ENCODE data around the gene TMEM14A. TPM values are rescaled to one million over a fixed set of nuclear protein-coding genes. Genes with fewer than 3 reads are reported as not detected.

Gene TMEM14A
- total and polyA plus RNA-seq, 9 of the 15 experiments (the other 6 are each of a cell fraction or from before 2014, with no cell fraction given): 3.5 to 43.3 (median 8.5) TPM

DNA sequence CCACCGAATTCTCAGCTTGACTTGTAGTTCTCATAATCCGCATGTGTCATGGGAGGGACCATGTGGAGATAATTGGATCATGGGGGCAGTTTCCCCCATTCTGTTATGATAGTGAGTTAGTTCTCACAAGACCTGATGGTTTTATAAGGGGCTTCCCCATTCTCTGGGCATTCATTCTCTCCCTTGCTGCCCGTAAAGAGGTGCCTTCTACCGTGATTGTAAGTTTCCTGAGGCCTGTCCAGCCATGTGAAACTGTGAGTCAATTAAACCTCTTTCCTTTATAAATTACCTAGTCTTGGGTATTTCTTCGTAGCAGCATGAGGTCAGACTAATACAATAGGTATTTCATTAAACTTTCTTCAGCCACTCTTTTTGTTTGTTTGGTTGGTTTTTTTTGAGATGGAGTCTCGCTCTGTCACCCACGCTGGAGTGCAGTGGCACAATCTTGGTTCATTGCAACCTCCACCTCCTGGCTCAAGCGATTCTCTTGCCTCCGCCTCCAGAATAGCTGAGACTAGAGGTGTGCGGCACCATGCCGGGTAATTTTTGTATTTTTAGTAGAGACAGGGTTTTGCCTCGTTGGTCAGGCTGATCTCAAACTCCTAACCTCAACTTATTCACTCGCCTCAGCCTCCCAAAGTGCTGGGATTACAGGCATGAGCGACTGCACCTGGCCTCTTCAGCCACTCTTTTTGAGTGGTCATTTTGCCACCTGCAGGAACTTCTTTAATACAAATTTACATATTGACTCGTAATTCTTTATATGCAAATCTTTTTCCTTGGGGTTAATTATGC is 56.0 kb downstream of the TMEM14A start:
- Histone ChIP-seq H3K4me1 (replicated peaks in 1 of 2; ENCODE audit: control insufficient read depth in 2 of 2, insufficient read depth in 2 of 2, low read length in 2 of 2) (peaks cover 14 to 32% of the 10 kb centered on the region in 2 experiments), H3K4me3 (no peak overlapping the region), H4K20me1 (replicated peaks; ENCODE audit: control insufficient read depth, insufficient read depth, low read length) (no peaks in the 10 kb centered on the region), H3K27me3 (ENCODE audit: control insufficient read depth in 2 of 2, insufficient read depth in 2 of 2, low read length in 2 of 2) (no peaks in the 10 kb centered on the region), H3K4me2 (ENCODE audit: insufficient read depth, low read length) (no peak overlapping the region), H3K36me3 (ENCODE audit: control insufficient read depth, insufficient read depth, low read length) (no peaks in the 10 kb centered on the region), H3K27ac (ENCODE audit: extremely low read depth, low read depth, low read length) (peak overlapping the region; percentile 52; the same call in 2 of the 3 replicates), H3K9ac (ENCODE audit: insufficient read depth in 1 of 2, low read depth in 2 of 2, low read length in 2 of 2) (no peak overlapping the region), H3K9me3 (replicated peaks; ENCODE audit: control insufficient read depth, insufficient read depth, low read depth, low read length) (no peaks in the 10 kb centered on the region), H2AFZ (ENCODE audit: low read depth, low read length) (peak overlapping the region; percentile 88), H3K9me1 (ENCODE audit: control insufficient read depth, insufficient read depth, low read length) (no peaks in the 10 kb centered on the region), H3K79me2 (ENCODE audit: control insufficient read depth, insufficient read depth, low read length) (no peaks in the 10 kb centered on the region)
- ATAC-seq (no peak), FAIRE-seq (no peak), DNase-seq (ENCODE audit: extremely low read depth in 1 of 4, low spot score in 3 of 4) (no peak)
- WGBS (ENCODE audit: insufficient coverage, low coverage, missing lambda C conversion rate): 68% methylated on average over 15 of the region's 15 CpGs
- intact Hi-C loops (cut with micrococcal nuclease): loop anchor here (10.0 kb wide), 1 partner anchor 268 kb away; the partner anchor contains the start of gene GSTA4
- in situ Hi-C loops (cut with MboI): loop anchor here (10.0 kb wide), 1 partner anchor 328 kb away; no protein-coding TSS in a partner anchor
- CTCF ChIA-PET (ENCODE audit: low intra/inter-chr PET ratio): no interaction called here
- BruUV-seq (replicated peaks): no TSS peak
- POLR2A ChIA-PET: interaction anchor here (0.6 kb wide), 1 partner anchor 14 kb away, joined by 4 read pairs; no protein-coding TSS in a partner anchor
- TF ChIP-seq SIN3B (IDR thresholded peaks at IDR 0.05; ENCODE audit: low read depth) (no peak), GATAD2A (IDR thresholded peaks at IDR 0.05) (no peak), NFXL1 (CRISPR knock-in tag; IDR thresholded peaks at IDR 0.05) (no peak), ZNF3 (CRISPR knock-in tag; IDR thresholded peaks at IDR 0.05) (no peak), CTBP1 (IDR thresholded peaks at IDR 0.05; ENCODE audit: borderline replicate concordance) (no peak)
- TF ChIP-seq, protein P1, sequence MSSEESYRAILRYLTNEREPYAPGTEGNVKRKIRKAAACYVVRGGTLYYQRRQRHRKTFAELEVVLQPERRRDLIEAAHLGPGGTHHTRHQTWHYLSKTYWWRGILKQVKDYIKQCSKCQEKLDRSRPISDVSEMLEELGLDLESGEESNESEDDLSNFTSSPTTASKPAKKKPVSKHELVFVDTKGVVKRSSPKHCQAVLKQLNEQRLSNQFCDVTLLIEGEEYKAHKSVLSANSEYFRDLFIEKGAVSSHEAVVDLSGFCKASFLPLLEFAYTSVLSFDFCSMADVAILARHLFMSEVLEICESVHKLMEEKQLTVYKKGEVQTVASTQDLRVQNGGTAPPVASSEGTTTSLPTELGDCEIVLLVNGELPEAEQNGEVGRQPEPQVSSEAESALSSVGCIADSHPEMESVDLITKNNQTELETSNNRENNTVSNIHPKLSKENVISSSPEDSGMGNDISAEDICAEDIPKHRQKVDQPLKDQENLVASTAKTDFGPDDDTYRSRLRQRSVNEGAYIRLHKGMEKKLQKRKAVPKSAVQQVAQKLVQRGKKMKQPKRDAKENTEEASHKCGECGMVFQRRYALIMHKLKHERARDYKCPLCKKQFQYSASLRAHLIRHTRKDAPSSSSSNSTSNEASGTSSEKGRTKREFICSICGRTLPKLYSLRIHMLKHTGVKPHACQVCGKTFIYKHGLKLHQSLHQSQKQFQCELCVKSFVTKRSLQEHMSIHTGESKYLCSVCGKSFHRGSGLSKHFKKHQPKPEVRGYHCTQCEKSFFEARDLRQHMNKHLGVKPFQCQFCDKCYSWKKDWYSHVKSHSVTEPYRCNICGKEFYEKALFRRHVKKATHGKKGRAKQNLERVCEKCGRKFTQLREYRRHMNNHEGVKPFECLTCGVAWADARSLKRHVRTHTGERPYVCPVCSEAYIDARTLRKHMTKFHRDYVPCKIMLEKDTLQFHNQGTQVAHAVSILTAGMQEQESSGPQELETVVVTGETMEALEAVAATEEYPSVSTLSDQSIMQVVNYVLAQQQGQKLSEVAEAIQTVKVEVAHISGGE (CRISPR knock-in tag; IDR thresholded peaks at IDR 0.05): no peak
- TF ChIP-seq, protein P2, sequence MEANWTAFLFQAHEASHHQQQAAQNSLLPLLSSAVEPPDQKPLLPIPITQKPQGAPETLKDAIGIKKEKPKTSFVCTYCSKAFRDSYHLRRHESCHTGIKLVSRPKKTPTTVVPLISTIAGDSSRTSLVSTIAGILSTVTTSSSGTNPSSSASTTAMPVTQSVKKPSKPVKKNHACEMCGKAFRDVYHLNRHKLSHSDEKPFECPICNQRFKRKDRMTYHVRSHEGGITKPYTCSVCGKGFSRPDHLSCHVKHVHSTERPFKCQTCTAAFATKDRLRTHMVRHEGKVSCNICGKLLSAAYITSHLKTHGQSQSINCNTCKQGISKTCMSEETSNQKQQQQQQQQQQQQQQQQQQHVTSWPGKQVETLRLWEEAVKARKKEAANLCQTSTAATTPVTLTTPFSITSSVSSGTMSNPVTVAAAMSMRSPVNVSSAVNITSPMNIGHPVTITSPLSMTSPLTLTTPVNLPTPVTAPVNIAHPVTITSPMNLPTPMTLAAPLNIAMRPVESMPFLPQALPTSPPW (CRISPR knock-in tag; IDR thresholded peaks at IDR 0.05): no peak

All from K562 (cell line).